Kidney (tissue), 14 donors: ENCODE results near the gene ARFIP1. TPM values are rescaled to one million over a fixed set of nuclear protein-coding genes. Genes with fewer than 3 reads are reported as not detected.

ENCODE experiments used
- DNase-seq, 5 donors: peaks; one replicate each; pipeline ENCODE4 v3.0.0-alpha.2; 2013 to 2020
- FAIRE-seq: peaks from 2 replicates; lab custom pipeline; 2012; peaks lifted over from hg19 to GRCh38; lab: Jason Lieb, UNC
- H3K27ac ChIP-seq, 2 donors: one replicate each; pipeline ENCODE4 v1.7.0; 2013; ENCODE audit warnings: low read depth in 2 of 2, low read length in 2 of 2, inconsistent platforms in 1 of 2
- H3K27me3 ChIP-seq: one replicate; pipeline ENCODE4 v1.7.1; 2013; ENCODE audit warnings: low read length, inconsistent platforms; ENCODE audit not compliant: control insufficient read depth, insufficient read depth
- H3K36me3 ChIP-seq, 3 donors: one replicate each; pipeline versions ENCODE4 v1.7.0 to v1.7.1; 2013; ENCODE audit warnings: low read length in 3 of 3, control low read depth in 1 of 3, inconsistent platforms in 1 of 3; ENCODE audit not compliant: insufficient read depth in 3 of 3, control insufficient read depth in 2 of 3
- H3K4me1 ChIP-seq, 3 donors: one replicate each; pipeline versions ENCODE4 v1.7.0 to v1.7.1; 2013; ENCODE audit warnings: low read length in 3 of 3, inconsistent platforms in 1 of 3, low read depth in 1 of 3; ENCODE audit not compliant: control insufficient read depth in 2 of 3, insufficient read depth in 2 of 3
- H3K4me3 ChIP-seq, 3 donors: one replicate each; pipeline versions ENCODE4 v1.7.0 to v1.8.1; 2013; ENCODE audit warnings: low read length in 3 of 3, control low read depth in 1 of 3, inconsistent platforms in 1 of 3
- H3K9ac ChIP-seq, 3 donors: one replicate each; pipeline versions ENCODE4 v1.7.0 to v1.7.1; 2013; ENCODE audit warnings: low read length in 3 of 3, control low read depth in 1 of 3, inconsistent platforms in 1 of 3
- H3K9me3 ChIP-seq, 3 donors: one replicate each; pipeline versions ENCODE4 v1.7.0 to v1.7.1; 2013; ENCODE audit warnings: low read length in 3 of 3, control low read depth in 1 of 3, inconsistent platforms in 1 of 3; ENCODE audit not compliant: control insufficient read depth in 2 of 3, insufficient read depth in 1 of 3
- CTCF ChIP-seq: IDR thresholded peaks from 3 replicates; pipeline ENCODE4 v1.5.1; 2012; ENCODE audit warnings: mild to moderate bottlenecking, moderate library complexity, borderline replicate concordance; ENCODE audit not compliant: insufficient read depth; ENCODE audit errors: extremely low read depth
- intact Hi-C: fragments of 100-400 bp; cut with DNase I; formaldehyde crosslinking; loops from one replicate; pipeline ENCODE4 v1.11.1; 2022
- polyA plus RNA-seq: library from polyadenylated mRNA; stranded (reverse); fragments of 350-450 nt; fragmentation: Illumina TruSeq; extraction: RNeasy Lipid Tissue Mini Kit (QIAGEN cat#74804); gene quantifications from one replicate; pipeline ENCODE4 v1.2.3, GENCODE V29; 2014; ENCODE audit warnings: low read depth, low replicate concordance; ENCODE audit not compliant: insufficient read depth
- total RNA-seq: library from RNA; stranded (reverse); fragmentation: NEBNext Ultra II Directional; extraction: Animal tissue kit (Norgen Biotek cat#: 25700); gene quantifications from one replicate; pipeline ENCODE4 v1.2.1, GENCODE V29; 2021
- donor health status: control.
- donor health status: control.
- donor health status: control.
- donor health status: control.
- donor health status: control.
- donor health status: DM: yes; HTN: yes; CAD: no.
- donor health status: Normal renal cell carcinoma (clear cell type).

ARFIP1 gene
- total and polyA plus RNA-seq, 2 donors from 2014 or later: 23.2 to 39.1 TPM

DNA sequence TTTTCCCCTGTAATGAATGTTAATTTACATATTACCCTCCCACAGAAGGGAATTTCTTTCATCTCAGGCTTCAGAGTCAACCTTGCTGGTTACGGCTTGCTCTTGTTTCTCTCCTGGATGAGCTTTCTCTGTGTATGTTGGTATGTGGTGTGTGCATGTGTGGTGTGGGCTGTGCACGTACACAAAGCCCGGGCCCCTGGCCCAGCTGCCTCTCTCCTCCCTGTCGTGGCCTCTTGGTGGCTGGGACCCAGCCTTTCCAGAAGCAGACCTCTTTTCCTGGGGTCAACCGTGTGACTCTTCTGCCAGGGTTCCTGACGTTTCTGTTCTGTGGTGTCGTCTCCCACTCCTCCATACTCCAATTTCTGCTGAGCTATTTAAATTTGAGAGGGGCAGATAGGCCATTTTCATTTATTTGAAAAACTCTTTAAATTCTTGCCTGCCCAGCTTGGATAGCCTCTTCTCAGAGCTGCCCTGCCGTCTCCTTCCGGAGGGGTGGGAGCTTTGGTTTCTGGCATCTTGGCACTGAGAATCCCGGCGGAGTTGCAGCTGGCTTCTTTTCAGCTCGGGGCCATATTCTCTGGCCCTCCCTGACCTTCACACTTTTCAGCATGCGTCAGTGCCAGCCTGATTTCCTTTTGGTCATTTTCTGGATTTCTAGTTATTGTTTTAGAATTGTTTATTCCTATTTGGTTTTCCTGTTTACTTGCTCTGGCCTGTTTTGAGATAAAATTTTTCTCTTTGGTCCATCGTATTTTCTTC is 181.4 kb downstream of the ARFIP1 start:
- Histone ChIP-seq H3K9me3 (no peaks in the 10 kb centered on the region), H3K36me3 (no peaks in the 10 kb centered on the region), H3K27ac (no peak overlapping the region), H3K4me3 (no peak overlapping the region), H3K27me3 (no peaks in the 10 kb centered on the region), H3K4me1 (peaks cover 0 to 14% (median 11%) of the 10 kb centered on the region in 3 donors), H3K9ac (no peak overlapping the region)
- DNase-seq (no peak), FAIRE-seq (no peak)
- intact Hi-C loops: no loop called here
- no peak for TF ChIP-seq CTCF

DNA sequence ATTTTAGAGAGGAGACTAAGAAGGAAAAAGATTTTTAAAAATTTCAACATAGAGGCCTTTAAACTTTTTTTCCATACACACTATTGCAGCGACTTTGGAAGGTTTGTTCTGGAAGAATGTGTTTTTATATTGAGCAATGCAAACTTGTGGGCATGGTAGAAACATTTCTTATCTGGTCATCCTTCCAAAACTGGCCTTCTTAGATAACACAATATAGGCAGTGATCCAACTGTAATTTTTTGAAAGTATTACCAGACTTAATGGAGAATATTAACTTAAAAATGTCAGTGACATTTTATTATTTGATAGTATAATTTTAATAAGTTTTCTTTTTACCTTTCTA is 182.0 kb downstream of the ARFIP1 start:
- no peak for TF ChIP-seq CTCF
- Histone ChIP-seq H3K27ac (no peak overlapping the region), H3K36me3 (no peaks in the 10 kb centered on the region), H3K9me3 (no peaks in the 10 kb centered on the region), H3K4me1 (peaks cover 0 to 13% (median 10%) of the 10 kb centered on the region in 3 donors), H3K4me3 (no peak overlapping the region), H3K9ac (no peak overlapping the region), H3K27me3 (no peaks in the 10 kb centered on the region)
- intact Hi-C loops: no loop called here
- no peak for DNase-seq
- no peak for FAIRE-seq

Other genes with a start within 250 kb of the ARFIP1 start
- gene FBXW7, start 243.9 kb upstream of the ARFIP1 start, total RNA-seq: 64.0 TPM
- 5.5 TPM for gene FBXW7, start 243.9 kb upstream of the ARFIP1 start, polyA plus RNA-seq
- 11.0 TPM for gene TMEM154, start 100.0 kb upstream of the ARFIP1 start, total RNA-seq
- gene TMEM154, start 100.0 kb upstream of the ARFIP1 start, polyA plus RNA-seq: 0.09 TPM
- gene TIGD4, start 224 bp upstream of the ARFIP1 start, total RNA-seq: 1.1 TPM
- 0.75 TPM for gene TIGD4, start 224 bp upstream of the ARFIP1 start, polyA plus RNA-seq
- 5.9 TPM for gene FHDC1, start 156.4 kb downstream of the ARFIP1 start, total RNA-seq
- gene FHDC1, start 156.4 kb downstream of the ARFIP1 start, polyA plus RNA-seq: 1.5 TPM